Measurements from ENCODE around the gene NTM.
"Not testable (repeated sequence)": the region's sequence is repeated elsewhere in the genome, so short reads cannot be mapped to it uniquely, and the experiment has no call there.

The NTM gene

GRCh38 chr11:131370090-131370751, at the start of gene NTM:
Gene NTM (plus strand): TSS chr11:131370615.
- H3K9me3 ChIP-seq (ENCODE audit: low read length), result no peaks in the 10 kb centered on the region
- no peaks in the 10 kb centered on the region for H3K4me1 ChIP-seq (ENCODE audit: insufficient read depth, low read length)
- H3K36me3 ChIP-seq (ENCODE audit: insufficient read depth, low read length), result no peaks in the 10 kb centered on the region
- H3K4me3 ChIP-seq (ENCODE audit: low read length), result no peak within 1 kb of the TSS
- peaks cover 32% of the 10 kb centered on the region for H3K27me3 ChIP-seq (ENCODE audit: insufficient read depth, low read length)
- no peak within 1 kb of the TSS for H2AFZ ChIP-seq (ENCODE audit: low read depth, low read length)

- Histone ChIP-seq H3K4me1 (ENCODE audit: insufficient read depth, low read length) (no peaks in the 10 kb centered on the region), H2AFZ (ENCODE audit: low read depth, low read length) (no peak overlapping the region), H3K4me3 (ENCODE audit: low read length) (no peak overlapping the region), H3K27me3 (ENCODE audit: insufficient read depth, low read length) (no peaks in the 10 kb centered on the region), H3K9me3 (ENCODE audit: low read length) (no peaks in the 10 kb centered on the region), H3K36me3 (ENCODE audit: insufficient read depth, low read length) (no peaks in the 10 kb centered on the region)
These were observed 45.4 kb upstream of the NTM start for GRCh38 chr11:131324921-131325570.

GRCh38 chr11:131326829-131327228, 43.6 kb upstream of the NTM start:
- Histone ChIP-seq H3K27me3 (ENCODE audit: insufficient read depth, low read length) (peaks cover 3% of the 10 kb centered on the region), H2AFZ (ENCODE audit: low read depth, low read length) (no peak overlapping the region), H3K36me3 (ENCODE audit: insufficient read depth, low read length) (no peaks in the 10 kb centered on the region), H3K4me3 (ENCODE audit: low read length) (no peak overlapping the region), H3K9me3 (ENCODE audit: low read length) (no peaks in the 10 kb centered on the region), H3K4me1 (ENCODE audit: insufficient read depth, low read length) (no peaks in the 10 kb centered on the region)

GRCh38 chr11:131327421-131327820, 43.0 kb upstream of the NTM start:
- Histone ChIP-seq H3K4me3 (ENCODE audit: low read length) (no peak overlapping the region), H3K9me3 (ENCODE audit: low read length) (no peaks in the 10 kb centered on the region), H3K27me3 (ENCODE audit: insufficient read depth, low read length) (peaks cover 3% of the 10 kb centered on the region), H3K4me1 (ENCODE audit: insufficient read depth, low read length) (no peaks in the 10 kb centered on the region), H3K36me3 (ENCODE audit: insufficient read depth, low read length) (no peaks in the 10 kb centered on the region), H2AFZ (ENCODE audit: low read depth, low read length) (no peak overlapping the region)

- Histone ChIP-seq H3K4me3 (ENCODE audit: low read length) (no peak overlapping the region), H2AFZ (ENCODE audit: low read depth, low read length) (no peak overlapping the region), H3K27me3 (ENCODE audit: insufficient read depth, low read length) (peaks cover 3% of the 10 kb centered on the region), H3K4me1 (ENCODE audit: insufficient read depth, low read length) (no peaks in the 10 kb centered on the region), H3K36me3 (ENCODE audit: insufficient read depth, low read length) (no peaks in the 10 kb centered on the region), H3K9me3 (ENCODE audit: low read length) (no peaks in the 10 kb centered on the region)
These were observed 41.6 kb upstream of the NTM start for GRCh38 chr11:131328843-131329242.

GRCh38 chr11:131331010-131331409, 39.4 kb upstream of the NTM start:
- H3K4me1 ChIP-seq (ENCODE audit: insufficient read depth, low read length), result no peaks in the 10 kb centered on the region
- no peaks in the 10 kb centered on the region for H3K36me3 ChIP-seq (ENCODE audit: insufficient read depth, low read length)
- no peaks in the 10 kb centered on the region for H3K9me3 ChIP-seq (ENCODE audit: low read length)
- peaks cover 3% of the 10 kb centered on the region for H3K27me3 ChIP-seq (ENCODE audit: insufficient read depth, low read length)
- no peak overlapping the region for H3K4me3 ChIP-seq (ENCODE audit: low read length)
- H2AFZ ChIP-seq (ENCODE audit: low read depth, low read length), result no peak overlapping the region

GRCh38 chr11:131331546-131331945, 38.9 kb upstream of the NTM start:
- H3K36me3 ChIP-seq (ENCODE audit: insufficient read depth, low read length), result no peaks in the 10 kb centered on the region
- H3K27me3 ChIP-seq (ENCODE audit: insufficient read depth, low read length), result peaks cover 3% of the 10 kb centered on the region
- no peaks in the 10 kb centered on the region for H3K4me1 ChIP-seq (ENCODE audit: insufficient read depth, low read length)
- no peak overlapping the region for H2AFZ ChIP-seq (ENCODE audit: low read depth, low read length)
- H3K9me3 ChIP-seq (ENCODE audit: low read length), result no peaks in the 10 kb centered on the region
- no peak overlapping the region for H3K4me3 ChIP-seq (ENCODE audit: low read length)

GRCh38 chr11:131334601-131335000, 35.8 kb upstream of the NTM start:
- Histone ChIP-seq H3K4me3 (ENCODE audit: low read length) (no peak overlapping the region), H3K9me3 (ENCODE audit: low read length) (no peaks in the 10 kb centered on the region), H3K4me1 (ENCODE audit: insufficient read depth, low read length) (no peaks in the 10 kb centered on the region), H3K36me3 (ENCODE audit: insufficient read depth, low read length) (no peaks in the 10 kb centered on the region), H3K27me3 (ENCODE audit: insufficient read depth, low read length) (peaks cover 3% of the 10 kb centered on the region), H2AFZ (ENCODE audit: low read depth, low read length) (no peak overlapping the region)

- H3K9me3 ChIP-seq (ENCODE audit: low read length), result not testable (repeated sequence)
These were observed 28.5 kb upstream of the NTM start for GRCh38 chr11:131341900-131342299.

GRCh38 chr11:131342442-131342841, 28.0 kb upstream of the NTM start:
- not testable (repeated sequence) for H3K4me3 ChIP-seq (ENCODE audit: low read length); H2AFZ ChIP-seq (ENCODE audit: low read depth, low read length); H3K9me3 ChIP-seq (ENCODE audit: low read length); H3K4me1 ChIP-seq (ENCODE audit: insufficient read depth, low read length); H3K27me3 ChIP-seq (ENCODE audit: insufficient read depth, low read length); H3K36me3 ChIP-seq (ENCODE audit: insufficient read depth, low read length)

More at GRCh38 chr11:131341900-131342299, 28.5 kb upstream of the NTM start:
- not testable (repeated sequence) for H3K27me3 ChIP-seq (ENCODE audit: insufficient read depth, low read length); H2AFZ ChIP-seq (ENCODE audit: low read depth, low read length); H3K4me3 ChIP-seq (ENCODE audit: low read length); H3K4me1 ChIP-seq (ENCODE audit: insufficient read depth, low read length); H3K36me3 ChIP-seq (ENCODE audit: insufficient read depth, low read length)

GRCh38 chr11:131345406-131345805, 25.0 kb upstream of the NTM start:
- H3K27me3 ChIP-seq (ENCODE audit: insufficient read depth, low read length), result no peaks in the 10 kb centered on the region
- no peaks in the 10 kb centered on the region for H3K36me3 ChIP-seq (ENCODE audit: insufficient read depth, low read length)
- no peak overlapping the region for H2AFZ ChIP-seq (ENCODE audit: low read depth, low read length)
- no peaks in the 10 kb centered on the region for H3K9me3 ChIP-seq (ENCODE audit: low read length)
- no peak overlapping the region for H3K4me3 ChIP-seq (ENCODE audit: low read length)
- H3K4me1 ChIP-seq (ENCODE audit: insufficient read depth, low read length), result no peaks in the 10 kb centered on the region

GRCh38 chr11:131349368-131350086, 20.9 kb upstream of the NTM start:
- no peaks in the 10 kb centered on the region for H3K4me1 ChIP-seq (ENCODE audit: insufficient read depth, low read length)
- H3K27me3 ChIP-seq (ENCODE audit: insufficient read depth, low read length), result no peaks in the 10 kb centered on the region
- H3K36me3 ChIP-seq (ENCODE audit: insufficient read depth, low read length), result no peaks in the 10 kb centered on the region
- no peaks in the 10 kb centered on the region for H3K9me3 ChIP-seq (ENCODE audit: low read length)
- H3K4me3 ChIP-seq (ENCODE audit: low read length), result no peak overlapping the region
- H2AFZ ChIP-seq (ENCODE audit: low read depth, low read length), result no peak overlapping the region

- H3K9me3 ChIP-seq (ENCODE audit: low read length), result no peaks in the 10 kb centered on the region
- no peaks in the 10 kb centered on the region for H3K36me3 ChIP-seq (ENCODE audit: insufficient read depth, low read length)
- H3K4me3 ChIP-seq (ENCODE audit: low read length), result no peak overlapping the region
- H2AFZ ChIP-seq (ENCODE audit: low read depth, low read length), result no peak overlapping the region
- H3K4me1 ChIP-seq (ENCODE audit: insufficient read depth, low read length), result no peaks in the 10 kb centered on the region
- H3K27me3 ChIP-seq (ENCODE audit: insufficient read depth, low read length), result no peaks in the 10 kb centered on the region
These were observed 19.5 kb upstream of the NTM start for GRCh38 chr11:131350872-131351271.

All from neuron (in vitro differentiated cells).